IPS-20b (cell line): Measurements from ENCODE around the gene NUDCD3.

Source experiments
- H3K27ac ChIP-seq: one replicate; pipeline ENCODE4 v1.5.1; 2013; ENCODE audit warnings: low read length
- H3K27me3 ChIP-seq: 2 replicates; pipeline ENCODE4 v1.6.1; 2013; ENCODE audit warnings: mild to moderate bottlenecking, low read length, inconsistent platforms; ENCODE audit not compliant: insufficient read depth
- H3K36me3 ChIP-seq: 2 replicates; pipeline ENCODE4 v1.6.1; 2013; ENCODE audit warnings: low read depth, mild to moderate bottlenecking, inconsistent platforms, low read length, moderate library complexity; ENCODE audit not compliant: insufficient read depth
- H3K4me1 ChIP-seq: 2 replicates; pipeline ENCODE4 v1.6.1; 2013; ENCODE audit warnings: mild to moderate bottlenecking, control low read depth, inconsistent platforms, low read length, moderate library complexity; ENCODE audit not compliant: insufficient read depth
- H3K4me3 ChIP-seq: 2 replicates; pipeline ENCODE4 v1.5.1; 2013; ENCODE audit warnings: mild to moderate bottlenecking, low read length, inconsistent platforms
- H3K9ac ChIP-seq: 2 replicates; pipeline ENCODE4 v1.6.1; 2013; ENCODE audit warnings: low read depth, mild to moderate bottlenecking, inconsistent platforms, low read length, moderate library complexity
- H3K9me3 ChIP-seq: 2 replicates; pipeline ENCODE4 v1.6.1; 2013; ENCODE audit warnings: mild to moderate bottlenecking, low read depth, low read length, inconsistent platforms; ENCODE audit not compliant: insufficient read depth

Gene NUDCD3

DNA sequence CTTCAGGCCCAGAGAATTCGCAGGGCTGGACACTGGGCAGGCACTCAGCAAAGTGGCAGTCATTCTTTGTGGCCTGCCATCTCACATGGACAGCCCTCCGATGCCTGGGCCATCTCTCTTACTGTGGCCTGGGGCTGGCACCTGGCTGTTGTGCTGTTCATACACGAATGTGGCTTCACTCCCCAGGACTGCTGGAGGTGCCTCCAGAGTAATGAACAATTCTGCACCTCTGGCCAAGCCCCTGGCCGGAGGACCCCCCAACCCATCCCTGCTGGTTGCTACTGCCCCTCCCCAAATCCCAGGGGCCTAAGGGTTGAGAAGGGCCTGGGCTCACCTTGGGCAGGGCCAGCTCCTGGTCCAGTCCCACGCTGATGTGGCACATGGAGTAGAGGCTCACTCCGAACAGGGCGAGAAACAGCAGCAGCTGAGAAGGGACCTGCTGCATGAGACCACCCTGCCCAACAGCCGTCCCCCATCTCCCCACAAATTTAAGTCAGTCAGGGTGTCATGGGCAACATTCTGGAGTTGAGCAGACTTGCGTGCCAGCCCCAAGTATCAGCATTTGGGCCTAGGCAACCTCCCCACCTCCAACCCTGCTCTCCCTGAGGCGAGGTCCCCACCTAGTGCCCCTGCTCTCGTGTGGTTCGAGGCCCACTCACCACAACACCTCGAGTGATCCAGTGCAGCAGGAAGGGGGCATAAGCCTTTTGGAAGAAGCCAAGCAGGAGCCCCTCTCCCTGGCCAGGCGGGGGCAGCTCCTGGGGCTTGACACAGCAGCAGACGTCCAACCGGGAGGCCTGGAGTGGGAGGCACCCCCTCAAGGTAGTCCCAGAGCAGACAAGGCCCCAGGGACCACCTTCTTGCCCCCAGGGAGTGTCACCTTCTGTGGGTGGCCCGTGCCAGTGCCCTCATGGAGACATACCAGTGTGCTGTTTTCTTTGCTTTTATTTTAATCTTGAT, 41.2 kb upstream of the NUDCD3 start:
- H3K9ac ChIP-seq, result no peak overlapping the region
- no peaks in the 10 kb centered on the region for H3K9me3 ChIP-seq
- H3K27me3 ChIP-seq, result no peaks in the 10 kb centered on the region
- H3K4me3 ChIP-seq, result no peak overlapping the region
- no peak overlapping the region for H3K27ac ChIP-seq
- H3K4me1 ChIP-seq, result no peaks in the 10 kb centered on the region
- H3K36me3 ChIP-seq, result no peaks in the 10 kb centered on the region

DNA sequence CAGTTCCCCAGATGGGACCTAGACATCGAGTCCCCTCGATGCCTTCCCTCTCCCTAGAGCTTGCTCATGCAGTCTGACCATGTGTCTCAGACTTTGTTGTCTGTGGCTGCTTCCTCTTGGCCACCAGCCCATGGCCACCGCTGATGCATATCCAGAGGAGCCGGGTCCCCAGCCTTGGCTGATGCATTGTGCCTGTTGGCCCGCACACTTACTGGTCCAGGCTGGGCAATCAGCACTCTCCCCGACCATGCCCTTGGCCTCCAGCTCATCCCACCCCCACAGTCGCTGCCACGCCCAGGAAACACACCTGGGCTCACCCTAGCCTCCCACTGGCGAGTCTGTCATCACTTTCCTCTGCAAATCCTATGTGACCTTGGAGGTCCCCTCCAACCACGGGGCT, 40.5 kb upstream of the NUDCD3 start:
- no peak overlapping the region for H3K9ac ChIP-seq
- no peaks in the 10 kb centered on the region for H3K36me3 ChIP-seq
- H3K27me3 ChIP-seq, result no peaks in the 10 kb centered on the region
- no peak overlapping the region for H3K27ac ChIP-seq
- no peak overlapping the region for H3K4me3 ChIP-seq
- H3K9me3 ChIP-seq, result no peaks in the 10 kb centered on the region
- no peaks in the 10 kb centered on the region for H3K4me1 ChIP-seq

DNA sequence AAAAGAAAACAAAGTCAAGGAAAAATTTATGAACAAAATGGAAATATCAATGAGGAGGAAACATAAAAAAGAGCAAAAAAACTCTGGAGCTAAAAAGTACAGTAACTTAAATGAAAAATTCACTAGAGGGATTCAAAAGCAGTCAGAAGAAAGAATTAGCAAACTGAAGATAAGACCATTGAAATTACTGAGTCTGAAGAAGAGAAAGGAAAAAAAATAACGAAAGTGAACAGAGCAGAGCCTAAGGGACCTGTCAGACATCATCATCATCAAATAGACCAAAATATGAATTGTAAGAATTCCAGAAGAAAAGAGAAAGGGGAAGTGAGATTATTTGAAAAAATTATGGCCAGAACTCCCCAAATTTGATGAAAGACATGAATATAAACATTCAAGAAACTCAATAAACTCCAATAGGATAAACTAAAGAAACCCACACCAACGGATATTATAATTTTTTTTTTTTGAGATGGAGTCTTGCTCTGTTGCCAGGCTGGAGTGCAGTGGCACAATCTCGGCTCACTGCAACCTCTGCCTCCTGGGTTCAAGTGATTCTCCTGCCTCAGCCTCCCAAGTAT, 34.4 kb upstream of the NUDCD3 start:
- H3K9me3 ChIP-seq, result no peaks in the 10 kb centered on the region
- H3K4me1 ChIP-seq, result no peaks in the 10 kb centered on the region
- no peak overlapping the region for H3K4me3 ChIP-seq
- H3K36me3 ChIP-seq, result no peaks in the 10 kb centered on the region
- no peaks in the 10 kb centered on the region for H3K27me3 ChIP-seq
- H3K27ac ChIP-seq, result no peak overlapping the region
- H3K9ac ChIP-seq, result no peak overlapping the region

DNA sequence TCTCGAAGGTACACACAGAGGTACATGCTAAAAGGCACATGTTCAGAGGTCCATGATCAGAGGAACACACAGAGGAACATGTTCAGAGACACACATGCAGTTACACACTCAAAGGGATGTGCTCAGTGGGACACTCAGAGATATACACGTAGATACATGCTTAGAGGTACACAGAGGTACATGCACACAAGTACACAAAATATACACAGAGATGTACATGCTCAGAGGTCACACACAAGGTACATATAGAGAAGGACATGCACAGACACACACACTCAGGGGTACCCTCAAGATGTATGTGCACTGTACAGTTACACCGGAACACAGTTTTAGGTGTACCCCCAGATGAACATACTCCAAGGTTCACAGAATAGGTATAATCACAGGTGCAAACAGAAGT, 31.9 kb upstream of the NUDCD3 start:
- Histone ChIP-seq H3K4me1 (no peaks in the 10 kb centered on the region), H3K27ac (no peak overlapping the region), H3K9me3 (no peaks in the 10 kb centered on the region), H3K27me3 (no peaks in the 10 kb centered on the region), H3K4me3 (no peak overlapping the region), H3K9ac (no peak overlapping the region), H3K36me3 (no peaks in the 10 kb centered on the region)

DNA sequence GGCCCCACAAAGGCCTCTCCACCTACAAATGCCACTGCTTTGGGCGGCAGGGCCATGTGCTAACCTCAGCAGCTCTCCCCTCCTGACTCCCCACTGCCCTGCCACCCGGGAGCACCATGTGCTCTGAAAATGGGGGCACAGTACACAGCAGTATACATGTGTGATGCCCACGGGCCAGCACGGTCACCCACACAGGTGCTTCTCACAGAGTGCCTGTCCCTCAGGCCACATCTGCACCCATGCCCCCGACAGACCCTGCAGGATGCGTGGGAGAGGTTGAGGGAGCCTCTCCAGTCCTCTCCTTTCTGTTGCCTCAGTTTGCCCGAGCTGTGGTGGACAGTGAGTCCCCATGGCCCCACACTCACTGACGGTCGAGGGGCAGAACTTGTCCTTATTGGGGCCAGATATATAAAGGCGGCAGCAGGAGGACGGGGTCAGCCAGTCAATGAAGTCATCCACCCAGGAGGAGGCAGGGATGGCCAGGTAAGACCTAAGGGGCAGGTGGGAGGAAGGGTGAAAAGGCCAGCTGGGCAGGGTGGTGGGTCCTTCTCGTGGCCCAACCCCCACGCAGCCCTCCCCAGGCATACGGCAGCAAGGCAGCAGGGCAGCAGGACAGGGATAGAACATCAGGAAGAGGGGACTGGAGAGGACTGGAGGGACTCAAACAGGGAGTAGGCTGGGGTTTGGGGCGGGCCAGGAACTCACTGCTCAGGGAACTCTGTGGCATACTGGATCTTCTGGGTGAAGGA, 31.1 kb upstream of the NUDCD3 start:
- Histone ChIP-seq H3K27me3 (no peaks in the 10 kb centered on the region), H3K4me1 (no peaks in the 10 kb centered on the region)

DNA sequence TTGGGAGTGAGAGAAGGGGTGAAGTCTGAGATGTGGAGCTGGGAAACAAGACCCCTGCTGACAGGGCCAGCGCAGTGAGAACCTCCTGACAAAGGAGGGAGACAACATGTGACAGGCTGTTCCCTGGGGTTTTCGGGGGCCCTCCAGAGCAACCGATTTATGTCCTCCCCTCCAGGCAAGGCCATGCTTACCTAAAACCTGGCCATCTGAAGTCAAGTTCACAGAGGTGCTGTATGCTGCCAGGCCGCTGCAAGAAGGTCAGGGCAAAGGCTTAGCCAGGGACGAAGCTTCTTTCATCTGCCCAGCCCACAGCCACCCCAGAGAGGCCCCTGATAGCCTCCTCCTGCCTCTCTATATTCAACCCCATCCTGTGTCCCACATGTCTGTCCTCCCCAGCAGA, 30.1 kb upstream of the NUDCD3 start:
- H3K9ac ChIP-seq, result no peak overlapping the region
- no peaks in the 10 kb centered on the region for H3K27me3 ChIP-seq
- H3K27ac ChIP-seq, result no peak overlapping the region
- H3K9me3 ChIP-seq, result no peaks in the 10 kb centered on the region
- H3K4me1 ChIP-seq, result no peaks in the 10 kb centered on the region
- no peak overlapping the region for H3K4me3 ChIP-seq
- H3K36me3 ChIP-seq, result no peaks in the 10 kb centered on the region

More for the DNA sequence above, 31.1 kb upstream of the NUDCD3 start:
- Histone ChIP-seq H3K9me3 (no peaks in the 10 kb centered on the region), H3K4me3 (no peak overlapping the region), H3K9ac (no peak overlapping the region), H3K27ac (no peak overlapping the region), H3K36me3 (no peaks in the 10 kb centered on the region)

GRCh38 chr7:44519546-44519945, 29.1 kb upstream of the NUDCD3 start:
- H3K27ac ChIP-seq, result no peak overlapping the region
- no peaks in the 10 kb centered on the region for H3K36me3 ChIP-seq
- no peak overlapping the region for H3K4me3 ChIP-seq
- no peaks in the 10 kb centered on the region for H3K4me1 ChIP-seq
- H3K27me3 ChIP-seq, result no peaks in the 10 kb centered on the region
- H3K9ac ChIP-seq, result no peak overlapping the region
- H3K9me3 ChIP-seq, result no peaks in the 10 kb centered on the region

GRCh38 chr7:44518761-44519160, 28.3 kb upstream of the NUDCD3 start:
- Histone ChIP-seq H3K4me1 (no peaks in the 10 kb centered on the region), H3K36me3 (no peaks in the 10 kb centered on the region), H3K27me3 (no peaks in the 10 kb centered on the region), H3K4me3 (no peak overlapping the region), H3K9ac (no peak overlapping the region), H3K27ac (no peak overlapping the region), H3K9me3 (no peaks in the 10 kb centered on the region)

DNA sequence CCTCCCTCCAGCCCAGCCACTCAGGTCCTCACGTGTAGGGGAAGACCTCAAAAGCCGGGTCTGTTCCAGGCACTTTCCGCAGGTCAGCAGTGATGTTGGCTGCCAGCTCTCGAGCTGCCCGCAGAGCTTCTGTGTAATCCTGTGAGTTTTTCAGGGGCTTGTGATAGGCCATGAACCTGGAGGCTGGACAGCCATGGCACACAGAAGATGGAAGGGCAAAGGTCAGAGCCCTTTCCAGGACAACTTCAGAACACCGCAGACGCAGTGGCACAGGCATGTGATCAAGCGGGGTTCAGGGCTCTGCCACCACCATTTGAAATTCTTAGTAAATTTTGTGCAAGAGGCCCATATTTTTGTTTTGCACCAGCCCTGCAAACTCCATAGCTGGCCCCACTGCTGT, 26.7 kb upstream of the NUDCD3 start:
- Histone ChIP-seq H3K27ac (no peak overlapping the region), H3K36me3 (no peaks in the 10 kb centered on the region), H3K4me3 (no peak overlapping the region), H3K9ac (no peak overlapping the region), H3K4me1 (no peaks in the 10 kb centered on the region), H3K9me3 (no peaks in the 10 kb centered on the region), H3K27me3 (no peaks in the 10 kb centered on the region)

- Histone ChIP-seq H3K4me3 (no peak overlapping the region), H3K9me3 (no peaks in the 10 kb centered on the region), H3K9ac (no peak overlapping the region), H3K36me3 (no peaks in the 10 kb centered on the region), H3K27me3 (no peaks in the 10 kb centered on the region), H3K4me1 (no peaks in the 10 kb centered on the region), H3K27ac (no peak overlapping the region)
Measured at GRCh38 chr7:44515590-44516268, 25.3 kb upstream of the NUDCD3 start.

DNA sequence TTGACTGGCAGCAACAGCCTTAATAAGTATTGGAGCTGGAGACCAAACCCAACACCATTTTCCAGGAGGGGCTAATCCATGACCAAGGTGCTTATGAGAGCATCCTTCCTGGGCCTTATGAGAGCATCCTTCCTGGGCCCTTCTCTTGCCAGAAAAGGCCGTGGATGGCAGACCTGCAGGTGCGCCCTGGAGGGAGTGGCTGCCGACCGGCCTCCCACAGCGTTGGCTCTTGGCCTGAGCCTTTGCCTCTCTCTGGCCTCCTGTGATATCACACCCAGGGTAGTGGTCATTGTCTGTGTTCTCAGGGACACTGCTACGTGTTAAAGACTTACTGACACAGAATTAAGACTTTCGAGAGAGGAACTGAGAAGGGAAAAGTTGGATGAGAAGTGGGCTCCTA, 22.3 kb upstream of the NUDCD3 start:
- H3K36me3 ChIP-seq, result no peaks in the 10 kb centered on the region
- no peak overlapping the region for H3K9ac ChIP-seq
- H3K4me1 ChIP-seq, result no peaks in the 10 kb centered on the region
- H3K27ac ChIP-seq, result no peak overlapping the region
- H3K4me3 ChIP-seq, result no peak overlapping the region
- H3K9me3 ChIP-seq, result peaks cover 3% of the 10 kb centered on the region
- H3K27me3 ChIP-seq, result no peaks in the 10 kb centered on the region
